Testis (tissue), 2 donors: Measurements from ENCODE around the gene DNAJC30.

Source experiments
- POLR2A ChIP-seq: fragments of 450-650 bp; IDR thresholded peaks from one replicate; pipeline ENCODE4 v1.6.1; 2017; ENCODE audit warnings: antibody characterized with exemption, mild to moderate bottlenecking, moderate library complexity
- TF ChIP-seq, protein P1 (sequence below), 3 experiments: fragments of 450-650 bp in 2 of 3; fragments of 200-600 bp in 1 of 3; sonication (generic) in 1 of 3; IDR thresholded peaks; one replicate each; pipeline ENCODE4 v1.5.1; 2016 to 2019; ENCODE audit warnings: antibody characterized with exemption in 3 of 3, mild to moderate bottlenecking in 2 of 3, moderate library complexity in 1 of 3

DNA sequence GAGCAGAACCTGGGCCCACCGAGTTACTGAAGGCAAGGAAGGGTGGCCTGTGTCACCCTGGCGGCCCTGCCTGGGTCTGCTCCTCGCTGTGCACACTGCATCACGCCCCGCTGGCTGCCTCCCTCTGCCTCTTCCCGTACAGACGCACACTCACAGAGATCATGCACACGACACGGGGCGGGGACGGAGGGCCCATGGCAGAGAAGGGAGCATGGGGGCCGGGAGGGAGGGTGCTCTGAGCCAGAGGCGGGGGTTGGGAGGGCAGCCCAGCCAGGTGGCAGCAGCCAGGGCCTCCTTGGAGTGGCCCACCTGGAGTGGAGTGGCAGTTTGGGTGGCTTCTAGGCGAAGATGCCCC, 16.8 kb upstream of the DNAJC30 start:
- TF ChIP-seq, protein P1, sequence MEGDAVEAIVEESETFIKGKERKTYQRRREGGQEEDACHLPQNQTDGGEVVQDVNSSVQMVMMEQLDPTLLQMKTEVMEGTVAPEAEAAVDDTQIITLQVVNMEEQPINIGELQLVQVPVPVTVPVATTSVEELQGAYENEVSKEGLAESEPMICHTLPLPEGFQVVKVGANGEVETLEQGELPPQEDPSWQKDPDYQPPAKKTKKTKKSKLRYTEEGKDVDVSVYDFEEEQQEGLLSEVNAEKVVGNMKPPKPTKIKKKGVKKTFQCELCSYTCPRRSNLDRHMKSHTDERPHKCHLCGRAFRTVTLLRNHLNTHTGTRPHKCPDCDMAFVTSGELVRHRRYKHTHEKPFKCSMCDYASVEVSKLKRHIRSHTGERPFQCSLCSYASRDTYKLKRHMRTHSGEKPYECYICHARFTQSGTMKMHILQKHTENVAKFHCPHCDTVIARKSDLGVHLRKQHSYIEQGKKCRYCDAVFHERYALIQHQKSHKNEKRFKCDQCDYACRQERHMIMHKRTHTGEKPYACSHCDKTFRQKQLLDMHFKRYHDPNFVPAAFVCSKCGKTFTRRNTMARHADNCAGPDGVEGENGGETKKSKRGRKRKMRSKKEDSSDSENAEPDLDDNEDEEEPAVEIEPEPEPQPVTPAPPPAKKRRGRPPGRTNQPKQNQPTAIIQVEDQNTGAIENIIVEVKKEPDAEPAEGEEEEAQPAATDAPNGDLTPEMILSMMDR (IDR thresholded peaks at IDR 0.05) = no peak
- TF ChIP-seq POLR2A = no peak
